Aorta (tissue), 5 donors: Measurements from ENCODE around the gene MBTD1. TPM values are rescaled to one million over a fixed set of nuclear protein-coding genes. Genes with fewer than 3 reads are reported as not detected.
A peak's percentile ranks its signal among the peaks of the same experiment; 100 is the strongest.
"Not testable (repeated sequence)": the region's sequence is repeated elsewhere in the genome, so short reads cannot be mapped to it uniquely, and the experiment has no call there.

Experiments used
- ATAC-seq: fragments of 200-7000 bp; cut with Tn5 transposase; one replicate; pipeline ENCODE4 v1.9.1; 2022; ENCODE audit warnings: moderate library complexity; ENCODE audit not compliant: low FRiP score
- DNase-seq, 2 donors: peaks; one replicate each; pipeline ENCODE4 v3.0.0-alpha.2; 2020
- H3K27ac ChIP-seq, 2 donors: one replicate each; pipeline ENCODE4 v1.5.1; 2013; ENCODE audit warnings: low read length in 2 of 2, mild to moderate bottlenecking in 2 of 2, moderate library complexity in 2 of 2, control low read depth in 1 of 2, inconsistent platforms in 1 of 2, low read depth in 1 of 2
- H3K27me3 ChIP-seq, 2 donors: one replicate each; pipeline ENCODE4 v1.6.1; 2013; ENCODE audit warnings: control low read depth in 1 of 2, low read length in 1 of 2, mild to moderate bottlenecking in 1 of 2, moderate library complexity in 1 of 2; ENCODE audit not compliant: insufficient read depth in 2 of 2, control insufficient read depth in 1 of 2
- H3K36me3 ChIP-seq, 2 donors: one replicate each; pipeline ENCODE4 v1.6.1; 2013; ENCODE audit warnings: control low read depth in 1 of 2, low read length in 1 of 2, mild to moderate bottlenecking in 1 of 2; ENCODE audit not compliant: insufficient read depth in 2 of 2, control insufficient read depth in 1 of 2
- H3K4me1 ChIP-seq, 2 donors: one replicate each; pipeline ENCODE4 v1.6.1; 2013; ENCODE audit warnings: low read length in 2 of 2, control low read depth in 1 of 2, mild to moderate bottlenecking in 1 of 2, moderate library complexity in 1 of 2; ENCODE audit not compliant: insufficient read depth in 2 of 2, control insufficient read depth in 1 of 2
- H3K4me3 ChIP-seq, 2 donors: one replicate each; pipeline ENCODE4 v1.5.1; 2013; ENCODE audit warnings: low read length in 2 of 2, control low read depth in 1 of 2, mild to moderate bottlenecking in 1 of 2
- H3K9me3 ChIP-seq: one replicate; pipeline ENCODE4 v1.6.1; 2013; ENCODE audit warnings: mild to moderate bottlenecking, low read length; ENCODE audit not compliant: control insufficient read depth
- WGBS, 2 donors: extraction: QIAGEN DNeasy Blood & Tissue Kit; methylation state at CpG; one replicate each; pipeline ENCODE4 v1.1.7; 2013; 5-methylcytosine and 5-hydroxymethylcytosine counted together
- intact Hi-C, 2 donors: fragments of 100-400 bp; cut with DNase I; formaldehyde crosslinking; loops; one replicate each; pipeline versions ENCODE4 v1.14.2 to v1.15.0; 2022
- polyA plus RNA-seq, 2 donors: library from polyadenylated mRNA; stranded (reverse); fragments of 200-250 nt; gene quantifications; one replicate each; pipeline ENCODE4 v1.2.3, GENCODE V29; 2013
- total RNA-seq, 2 donors: library from RNA; stranded (reverse); fragmentation: NEBNext Ultra II Directional; extraction: Animal tissue kit (Norgen Biotek cat#: 25700); gene quantifications; one replicate each; pipeline ENCODE4 v1.2.1, GENCODE V29; 2021
- donor health status: healthy with polysubstance abuse.
- donor health status: Bipolar disorder and iron deficiency.
- donor health status: DM: no; HTN: no; CAD: no.
- donor health status: DM: no; HTN: no; CAD: no.
- donor health status: DM: yes; HTN: yes; CAD: no.

MBTD1 gene
- total and polyA plus RNA-seq, 4 donors, result 5.3 to 21.4 (median 10.0) TPM

DNA sequence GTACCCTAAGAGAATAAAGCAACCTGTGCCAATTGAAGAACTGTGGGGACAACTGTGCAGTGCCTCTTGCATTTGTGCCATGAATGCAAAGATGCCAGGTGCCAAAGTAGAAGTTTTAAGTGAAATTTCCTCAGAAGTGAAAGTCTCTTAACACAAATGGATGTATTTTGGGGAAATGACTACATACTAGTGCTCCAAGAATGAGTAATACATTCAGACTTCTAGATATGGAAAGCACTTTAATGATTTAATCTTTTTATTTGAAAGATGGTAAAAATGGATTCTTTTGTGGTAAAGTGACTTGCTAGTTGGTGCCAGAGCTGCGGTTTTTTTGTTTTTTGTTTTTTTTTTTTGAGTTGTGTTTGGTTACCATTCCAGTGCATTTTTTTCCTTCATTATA, 15.5 kb upstream of the MBTD1 start:
- H3K4me1 ChIP-seq, result peaks cover 2 to 3% of the 10 kb centered on the region in 2 donors
- H3K36me3 ChIP-seq, result peaks cover 0 to 9% of the 10 kb centered on the region in 2 donors
- WGBS, 2 donors, result 22 to 27% methylated on average over 1 of the region's 1 CpG
- no peak for ATAC-seq
- H3K4me3 ChIP-seq, result no peak overlapping the region
- H3K9me3 ChIP-seq, result no peaks in the 10 kb centered on the region
- H3K27ac ChIP-seq, result no peak overlapping the region
- no peaks in the 10 kb centered on the region for H3K27me3 ChIP-seq
- intact Hi-C loops, result no loop called here
- no peak for DNase-seq

DNA sequence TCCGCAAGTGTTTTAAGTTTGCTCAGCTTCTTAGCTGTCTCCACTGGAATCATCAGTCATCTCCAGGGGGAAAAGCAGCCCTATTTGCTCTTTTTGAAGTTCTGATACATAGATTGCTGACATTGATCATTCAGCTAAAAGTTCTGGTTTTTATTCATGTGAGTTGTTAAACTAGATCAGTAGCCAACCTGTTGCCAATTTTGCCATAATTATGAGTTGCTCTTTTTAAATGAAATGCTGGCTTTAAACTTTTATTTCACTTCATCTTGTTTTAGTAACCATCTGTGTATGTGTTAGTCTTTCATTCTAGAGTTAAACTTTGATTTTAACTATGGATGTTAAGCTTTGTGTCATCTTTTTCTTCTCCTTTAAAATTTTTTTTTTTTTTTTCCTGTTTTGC, 13.0 kb upstream of the MBTD1 start:
- H3K9me3 ChIP-seq, result no peaks in the 10 kb centered on the region
- peaks cover 2 to 3% of the 10 kb centered on the region in 2 donors for H3K4me1 ChIP-seq
- DNase-seq (no peak), ATAC-seq (no peak)
- no peaks in the 10 kb centered on the region for H3K27me3 ChIP-seq
- H3K27ac ChIP-seq, result no peak overlapping the region
- H3K36me3 ChIP-seq, result peaks cover 0 to 10% of the 10 kb centered on the region in 2 donors
- no peak overlapping the region for H3K4me3 ChIP-seq
- WGBS, 2 donors, result 97 to 100% methylated on average over 1 of the region's 1 CpG
- intact Hi-C loops, result no loop called here

DNA sequence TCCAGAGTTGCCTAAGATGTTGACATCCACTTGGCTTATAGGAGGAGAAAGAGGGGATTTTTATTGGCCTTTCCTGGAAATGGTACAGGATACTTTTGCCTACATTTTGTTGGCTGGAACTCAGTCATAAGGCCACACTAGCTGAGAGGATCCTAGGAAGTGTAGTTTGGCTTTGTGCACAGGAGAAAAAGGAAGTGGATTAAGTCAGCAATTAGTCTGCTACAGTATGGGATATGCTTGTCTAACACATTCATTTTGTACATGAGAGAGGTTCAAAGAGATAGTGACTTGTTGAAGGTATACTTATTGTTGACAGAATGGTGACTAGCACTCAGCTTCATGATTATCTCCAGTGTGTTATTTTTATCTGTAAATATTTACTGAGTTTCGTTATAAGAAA, 10.8 kb upstream of the MBTD1 start:
- peaks cover 0 to 4% of the 10 kb centered on the region in 2 donors for H3K36me3 ChIP-seq
- intact Hi-C loops, result no loop called here
- H3K4me1 ChIP-seq, result peaks cover 2 to 3% of the 10 kb centered on the region in 2 donors
- ATAC-seq (no peak), DNase-seq (no peak)
- H3K27ac ChIP-seq, result no peak overlapping the region
- H3K27me3 ChIP-seq, result no peaks in the 10 kb centered on the region
- WGBS, 2 donors, result 67 to 75% methylated on average over 1 of the region's 1 CpG
- H3K4me3 ChIP-seq, result no peak overlapping the region
- no peaks in the 10 kb centered on the region for H3K9me3 ChIP-seq

DNA sequence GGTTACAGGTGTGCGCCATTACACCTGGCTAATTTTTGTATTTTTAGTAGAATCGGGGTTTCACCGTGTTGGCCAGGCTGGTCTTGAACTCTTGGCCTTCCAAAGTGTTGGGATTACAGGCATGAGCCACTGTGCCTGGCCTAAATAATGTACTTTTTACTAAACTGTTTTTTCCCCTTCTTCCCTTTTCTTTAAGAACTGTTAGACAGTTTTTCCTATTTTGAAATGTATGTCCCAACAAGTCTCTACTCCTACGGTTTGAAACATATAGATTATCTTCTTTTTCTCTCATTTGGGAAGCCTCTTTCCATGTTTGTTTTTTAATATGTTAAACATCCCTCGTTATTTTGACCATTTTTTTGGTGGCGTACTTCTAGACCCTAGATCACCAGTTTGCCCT, 10.1 kb upstream of the MBTD1 start:
- ATAC-seq, result no peak
- 94 to 95% methylated on average over 6 of the region's 6 CpGs for WGBS, 2 donors
- no peak overlapping the region for H3K4me3 ChIP-seq
- no peak for DNase-seq
- peaks cover 0 to 4% of the 10 kb centered on the region in 2 donors for H3K36me3 ChIP-seq
- intact Hi-C loops, result no loop called here
- H3K4me1 ChIP-seq, result no peaks in the 10 kb centered on the region
- no peak overlapping the region for H3K27ac ChIP-seq
- no peaks in the 10 kb centered on the region for H3K27me3 ChIP-seq
- H3K9me3 ChIP-seq, result no peaks in the 10 kb centered on the region

DNA sequence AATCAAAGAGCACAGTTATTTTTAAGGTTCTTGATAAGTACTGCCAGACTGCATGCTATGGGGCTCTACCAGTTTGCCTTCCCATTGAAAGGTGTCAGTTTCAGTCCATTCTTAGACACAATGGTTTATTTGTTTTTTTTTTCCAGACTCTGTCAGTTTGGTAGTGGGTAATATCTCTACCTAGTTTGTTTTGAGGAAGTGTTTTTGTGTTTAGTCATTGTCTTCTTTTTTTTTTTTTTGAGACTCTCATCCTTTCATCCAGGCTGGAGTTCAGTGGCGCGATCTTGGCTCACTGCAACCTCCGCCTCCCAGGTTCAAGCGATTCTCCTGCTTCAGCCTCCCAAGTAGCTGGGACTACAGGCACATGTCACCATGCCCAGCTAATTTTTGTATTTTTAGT, 4.6 kb upstream of the MBTD1 start:
- DNase-seq, intact Hi-C loops, H3K4me1 ChIP-seq, H3K9me3 ChIP-seq, H3K27me3 ChIP-seq, H3K4me3 ChIP-seq, H3K27ac ChIP-seq, H3K36me3 ChIP-seq, ATAC-seq: not testable (repeated sequence)
- 73 to 75% methylated on average over 4 of the region's 4 CpGs for WGBS, 2 donors

DNA sequence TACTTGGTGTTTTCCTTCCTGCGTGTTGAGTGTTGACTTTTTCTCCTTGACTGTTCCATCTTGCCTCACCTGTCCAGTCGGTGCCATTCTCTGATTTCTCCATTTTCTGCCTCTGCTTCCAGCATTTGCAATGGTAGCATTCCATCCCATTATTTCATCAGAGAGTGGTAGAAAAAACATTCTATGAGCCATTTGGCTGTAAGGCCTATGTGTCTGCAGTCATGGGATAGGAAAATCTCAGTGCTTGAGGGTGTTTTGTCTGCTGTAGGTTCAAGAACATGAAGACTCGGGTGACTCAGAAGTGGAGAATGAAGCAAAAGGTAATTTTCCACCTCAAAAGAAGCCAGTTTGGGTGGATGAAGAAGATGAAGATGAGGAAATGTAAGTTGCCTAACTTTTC, 3.2 kb upstream of the MBTD1 start:
- DNase-seq (no peak), ATAC-seq (no peak)
- 94 to 96% methylated on average over 3 of the region's 3 CpGs for WGBS, 2 donors
- H3K36me3 ChIP-seq, result no peaks in the 10 kb centered on the region
- intact Hi-C loops, result no loop called here
- no peak overlapping the region for H3K4me3 ChIP-seq
- no peak overlapping the region for H3K27ac ChIP-seq
- H3K4me1 ChIP-seq, result no peaks in the 10 kb centered on the region
- no peaks in the 10 kb centered on the region for H3K9me3 ChIP-seq
- H3K27me3 ChIP-seq, result no peaks in the 10 kb centered on the region

DNA sequence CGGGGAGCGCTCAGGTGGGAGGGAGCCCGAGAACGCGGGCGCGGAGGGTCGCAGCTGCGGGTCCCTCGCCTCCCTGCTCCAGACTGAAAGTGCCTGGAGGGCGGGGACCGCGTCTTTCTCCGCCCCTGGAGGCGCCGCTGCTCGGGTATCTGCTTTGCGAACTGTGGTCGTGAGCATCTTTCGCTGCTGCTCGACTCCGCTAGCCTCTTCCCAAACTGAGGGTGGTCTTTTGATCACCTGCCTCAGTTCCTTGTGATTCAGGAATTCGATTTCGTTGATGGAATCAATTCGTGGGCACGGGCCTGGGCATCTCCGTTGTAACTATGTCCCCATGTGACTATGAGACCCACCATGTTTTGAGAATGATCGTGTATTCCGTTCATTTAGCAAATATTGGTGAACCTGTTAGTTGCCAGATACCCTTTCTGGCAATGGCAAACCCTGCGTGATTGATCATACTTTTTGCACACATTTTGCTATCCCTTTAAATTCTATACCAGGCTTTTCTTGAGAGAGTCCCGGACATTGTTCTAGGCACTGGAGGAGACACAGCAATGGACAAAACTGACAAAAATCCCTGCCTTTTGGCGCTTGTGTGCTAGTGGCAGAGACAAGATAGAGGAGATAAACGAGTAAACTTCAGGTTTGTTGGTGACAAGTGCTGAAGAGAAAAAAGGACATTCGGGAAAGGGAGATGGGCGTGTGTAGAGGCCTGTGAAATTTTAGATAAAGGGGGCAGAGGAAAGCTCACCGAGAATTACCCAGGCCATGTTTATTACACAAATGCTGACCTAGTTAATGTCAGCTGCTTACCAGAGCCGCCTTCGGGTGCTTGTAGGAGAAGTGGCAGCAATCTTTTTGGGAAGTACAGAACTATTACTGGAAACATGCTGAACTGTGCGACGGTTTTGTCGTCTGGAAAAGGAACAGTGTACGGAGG, 1.4 kb upstream of the MBTD1 start:
- DNase-seq (peak in 1 of 2 donors; percentile 81), ATAC-seq (no peak)
- Histone ChIP-seq H3K36me3 (no peaks in the 10 kb centered on the region), H3K9me3 (no peaks in the 10 kb centered on the region), H3K4me1 (no peaks in the 10 kb centered on the region), H3K4me3 (peak overlapping the region; percentile 53 to 92), H3K27me3 (no peaks in the 10 kb centered on the region), H3K27ac (peak overlapping the region in 1 of 2 donors; percentile 80)
- WGBS, 2 donors, result 9 to 13% methylated on average over 34 to 42 of the region's 42 CpGs
- intact Hi-C loops, result no loop called here

DNA sequence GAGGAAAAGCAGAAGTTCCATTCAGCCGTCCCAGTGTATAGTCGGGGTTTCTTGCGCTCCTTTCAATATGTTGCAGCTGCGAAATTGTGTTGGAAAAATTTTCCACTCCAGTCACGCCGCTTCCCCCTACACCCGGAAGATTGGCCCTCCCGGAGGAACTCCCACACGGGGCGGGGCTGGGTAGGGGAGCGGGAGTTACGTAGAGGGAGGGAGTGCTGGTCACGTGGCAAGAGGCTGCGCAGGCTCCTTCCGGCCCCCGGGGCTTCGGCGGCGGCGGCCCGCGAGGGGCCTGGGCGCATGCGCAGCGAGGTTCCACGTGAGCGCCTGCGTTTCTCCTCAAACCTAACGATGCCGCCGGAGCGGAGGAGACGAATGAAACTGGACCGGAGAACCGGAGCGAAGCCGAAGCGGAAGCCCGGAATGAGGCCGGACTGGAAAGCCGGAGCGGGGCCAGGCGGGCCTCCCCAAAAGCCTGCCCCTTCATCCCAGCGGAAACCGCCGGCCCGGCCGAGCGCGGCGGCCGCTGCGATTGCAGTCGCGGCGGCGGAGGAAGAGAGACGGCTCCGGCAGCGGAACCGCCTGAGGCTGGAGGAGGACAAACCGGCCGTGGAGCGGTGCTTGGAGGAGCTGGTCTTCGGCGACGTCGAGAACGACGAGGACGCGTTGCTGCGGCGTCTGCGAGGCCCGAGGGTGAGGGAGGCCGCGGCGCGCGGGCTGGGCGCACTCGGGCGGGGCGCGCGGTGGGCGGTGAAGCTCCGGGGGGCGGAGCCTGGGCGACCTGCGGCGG, 581 bp upstream of the MBTD1 start, which contains the start of gene UTP18:
TSS of gene UTP18 (plus strand) at position 310 of the 787 bp plus-strand sequence. CDS start at position 349, 39 bp downstream.
- H3K27me3 ChIP-seq, result no peaks in the 10 kb centered on the region
- H3K4me3 ChIP-seq, result peak within 1 kb of the TSS; percentile 80 to 94
- H3K9me3 ChIP-seq, result no peaks in the 10 kb centered on the region
- 1% methylated on average over 88 to 93 of the region's 93 CpGs for WGBS, 2 donors
- H3K36me3 ChIP-seq, result no peaks in the 10 kb centered on the region
- peak; percentile 99 for ATAC-seq
- peak within 1 kb of the TSS; percentile 80 to 85 for H3K27ac ChIP-seq
- intact Hi-C loops, result no loop called here
- H3K4me1 ChIP-seq, result no peaks in the 10 kb centered on the region
- peak; percentile 98 to 99 for DNase-seq
